Epidermal melanocyte (primary cell): Measurements from ENCODE around the gene CFAP46.
"Not testable (repeated sequence)": the region's sequence is repeated elsewhere in the genome, so short reads cannot be mapped to it uniquely, and the experiment has no call there.

Experiments used
- DNase-seq: peaks from one replicate; pipeline ENCODE4 v3.0.0; 2011; ENCODE audit warnings: low spot score; ENCODE audit not compliant: insufficient read length

CFAP46 gene

GRCh38 chr10:132979491-132980425 is 37.4 kb upstream of the CFAP46 start:
- no peak for DNase-seq

DNA sequence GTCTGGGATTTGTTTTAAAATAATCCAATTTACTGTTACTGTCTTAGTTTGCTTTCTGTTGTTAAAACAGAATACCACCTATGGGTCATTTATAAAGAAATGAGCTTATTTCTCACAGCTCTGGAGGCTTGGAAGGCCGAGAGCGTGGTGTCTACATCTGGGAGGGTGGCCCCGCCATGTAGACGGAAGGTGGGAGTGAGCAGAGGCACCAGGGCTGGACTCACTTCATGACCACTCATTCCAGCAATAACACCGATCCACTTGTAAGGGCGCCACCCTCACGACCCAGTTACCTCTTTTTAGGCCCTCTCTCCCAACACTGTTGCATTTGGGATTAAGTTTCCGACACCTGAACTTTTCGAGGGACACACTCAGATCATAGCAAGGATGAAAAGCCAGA is 36.2 kb upstream of the CFAP46 start:
- no peak for DNase-seq

DNA sequence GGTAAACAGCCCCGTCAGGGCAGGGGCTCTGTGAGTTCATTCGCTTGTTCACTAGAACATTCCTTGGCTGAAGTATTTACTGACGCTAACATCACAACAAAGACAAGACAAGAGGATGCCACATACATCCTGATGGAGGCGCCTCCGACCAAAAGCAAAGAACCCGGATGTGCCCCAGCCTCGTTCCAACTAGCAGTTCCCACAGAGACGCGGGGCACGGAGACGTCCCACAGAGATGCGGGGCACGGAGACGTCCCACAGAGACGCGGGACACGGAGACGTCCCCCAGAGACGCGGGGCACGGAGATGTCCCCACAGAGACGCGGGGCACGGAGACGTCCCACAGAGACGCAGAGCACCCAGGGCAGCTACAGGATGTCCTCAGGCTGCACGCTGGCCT is 35.4 kb upstream of the CFAP46 start:
- DNase-seq, result no peak

DNA sequence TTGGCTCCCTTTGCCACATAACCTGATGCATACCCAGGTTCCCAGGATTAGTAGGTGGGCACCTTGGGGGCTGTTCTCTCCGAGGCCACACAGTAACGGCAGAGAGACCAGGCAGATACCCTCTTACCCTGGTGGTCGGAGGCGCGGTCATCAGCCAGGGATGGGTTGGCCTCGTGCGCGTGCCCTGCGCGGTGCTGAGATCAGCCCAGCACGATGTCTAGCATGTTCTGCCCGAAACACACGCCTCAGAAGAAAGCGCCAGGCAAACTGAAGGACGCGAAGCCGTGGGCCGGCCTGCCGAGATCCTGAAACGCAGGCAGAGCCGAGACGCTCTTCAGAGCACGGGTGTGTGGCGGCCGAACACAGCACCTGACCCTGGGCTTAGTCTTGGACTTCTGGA is 34.7 kb upstream of the CFAP46 start:
- DNase-seq, result no peak

- no peak for DNase-seq
Observed at GRCh38 chr10:132975831-132976682, 33.7 kb upstream of the CFAP46 start.

GRCh38 chr10:132974886-132975830 is 32.8 kb upstream of the CFAP46 start:
- no peak for DNase-seq

DNA sequence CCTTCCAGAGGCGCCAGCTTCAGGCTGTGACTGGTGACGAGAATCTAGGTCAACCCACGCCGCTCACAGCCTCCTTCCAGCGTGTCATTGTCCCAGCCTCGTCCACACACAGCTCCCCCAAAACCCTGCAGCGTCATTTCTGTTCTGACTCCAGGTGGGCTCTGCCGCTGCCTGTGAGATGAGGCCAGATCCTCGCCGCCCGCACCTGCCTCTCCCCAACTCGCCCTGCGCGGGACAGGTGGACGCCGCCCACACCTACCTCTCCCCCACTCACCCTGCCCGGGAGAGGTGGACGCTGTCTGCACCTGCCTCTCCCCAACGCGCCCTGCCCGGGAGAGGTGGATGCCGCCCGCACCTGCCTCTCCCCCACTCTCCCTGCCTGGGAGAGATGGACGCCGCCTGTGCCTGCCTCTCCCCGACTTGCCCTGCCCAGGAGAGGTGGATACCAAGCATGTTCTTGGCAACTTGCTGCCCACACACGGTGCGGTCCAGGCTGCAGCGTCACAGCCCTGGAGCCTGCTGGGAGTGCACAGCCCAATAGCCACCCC is 32.0 kb upstream of the CFAP46 start:
- DNase-seq, result no peak

DNA sequence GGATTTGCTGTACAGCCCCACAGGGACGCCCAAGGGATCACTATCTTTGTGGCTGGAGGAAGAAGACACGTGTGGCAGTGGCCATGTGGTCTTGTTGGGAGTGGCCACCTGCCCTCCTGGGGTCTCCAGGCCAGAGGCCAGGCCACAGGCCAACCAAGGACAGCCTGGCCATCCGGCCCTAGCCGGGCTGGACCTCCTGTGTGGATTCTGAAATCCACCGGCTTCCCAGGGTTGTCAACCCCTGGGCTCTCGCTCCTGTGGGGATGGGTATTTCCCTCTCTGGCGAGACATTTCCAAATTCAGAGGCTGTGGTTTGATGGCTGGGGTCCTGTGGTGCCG is 31.5 kb upstream of the CFAP46 start:
- DNase-seq, result no peak

GRCh38 chr10:132972986-132973902 is 30.9 kb upstream of the CFAP46 start:
- DNase-seq, result no peak

GRCh38 chr10:132972149-132972985 is 30.0 kb upstream of the CFAP46 start:
- no peak for DNase-seq

DNA sequence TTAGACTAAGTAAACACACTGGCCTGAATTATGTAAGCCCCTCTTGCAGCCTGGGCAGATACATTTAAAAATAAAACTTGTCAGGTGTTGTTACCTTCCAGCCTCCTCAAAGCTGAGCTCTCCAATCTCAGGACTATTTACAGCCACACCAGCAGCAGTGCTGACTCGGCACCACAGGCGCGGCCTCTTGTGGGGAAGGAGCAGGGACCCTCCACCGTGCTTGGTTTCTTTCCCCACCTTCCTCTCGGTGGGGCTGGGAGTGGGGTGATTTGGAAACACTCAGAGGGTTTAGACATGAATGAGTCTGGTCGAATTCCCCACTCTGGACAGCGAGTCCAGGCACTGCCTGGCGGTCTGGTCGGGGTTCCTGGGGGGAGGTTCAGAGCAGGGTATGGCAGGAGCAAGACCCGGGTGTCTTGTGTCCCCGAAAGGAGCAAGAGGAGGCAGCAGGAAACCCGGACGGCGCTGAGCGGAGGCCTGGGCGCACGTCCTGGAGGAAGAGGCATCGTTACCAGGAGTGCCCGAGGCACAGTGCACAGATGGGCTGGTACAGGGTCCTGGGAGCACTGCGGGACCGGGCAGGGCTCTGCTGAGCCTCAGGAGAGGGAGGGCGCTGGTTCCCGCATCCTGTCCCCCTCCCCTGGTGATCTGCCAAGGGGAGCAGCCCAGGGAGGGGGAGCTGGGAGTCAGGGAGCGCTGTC is 29.2 kb upstream of the CFAP46 start:
- DNase-seq, result no peak

- DNase-seq, result no peak
Observed at GRCh38 chr10:132970641-132971438, 28.5 kb upstream of the CFAP46 start.

GRCh38 chr10:132967540-132967939 is 25.2 kb upstream of the CFAP46 start:
- no peak for DNase-seq

GRCh38 chr10:132965411-132966057 is 23.2 kb upstream of the CFAP46 start:
- DNase-seq, result no peak

DNA sequence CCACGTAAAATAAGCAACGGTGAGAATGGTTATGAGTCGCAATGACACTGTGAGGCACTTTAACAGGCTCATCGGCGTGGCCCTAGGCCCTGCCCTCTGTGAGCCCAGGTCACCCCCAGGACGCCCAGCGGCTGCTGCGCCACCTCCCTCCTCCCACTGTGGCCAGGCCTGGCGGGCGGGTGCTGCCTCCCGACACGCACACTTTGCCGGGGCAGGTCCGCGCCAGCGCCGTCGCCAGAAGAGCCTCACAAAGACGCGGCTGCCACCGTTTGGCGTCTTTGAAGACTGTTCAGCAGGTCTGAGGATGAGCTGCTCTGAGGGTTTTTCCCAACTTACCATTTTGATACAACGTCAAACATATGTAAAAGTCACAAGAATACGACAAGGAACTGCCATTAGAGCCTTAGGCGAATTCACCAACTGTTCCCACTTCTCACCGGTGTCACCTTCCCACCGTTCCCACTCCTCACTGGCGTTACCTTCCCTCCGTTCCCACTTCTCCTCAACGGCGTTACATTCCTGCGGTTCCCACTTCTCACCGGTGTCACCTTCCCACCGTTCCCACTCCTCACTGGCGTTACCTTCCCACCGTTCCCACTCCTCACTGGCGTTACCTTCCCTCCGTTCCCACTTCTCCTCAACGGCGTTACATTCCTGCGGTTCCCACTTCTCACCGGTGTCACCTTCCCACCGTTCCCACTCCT is 22.5 kb upstream of the CFAP46 start:
- not testable (repeated sequence) for DNase-seq

DNA sequence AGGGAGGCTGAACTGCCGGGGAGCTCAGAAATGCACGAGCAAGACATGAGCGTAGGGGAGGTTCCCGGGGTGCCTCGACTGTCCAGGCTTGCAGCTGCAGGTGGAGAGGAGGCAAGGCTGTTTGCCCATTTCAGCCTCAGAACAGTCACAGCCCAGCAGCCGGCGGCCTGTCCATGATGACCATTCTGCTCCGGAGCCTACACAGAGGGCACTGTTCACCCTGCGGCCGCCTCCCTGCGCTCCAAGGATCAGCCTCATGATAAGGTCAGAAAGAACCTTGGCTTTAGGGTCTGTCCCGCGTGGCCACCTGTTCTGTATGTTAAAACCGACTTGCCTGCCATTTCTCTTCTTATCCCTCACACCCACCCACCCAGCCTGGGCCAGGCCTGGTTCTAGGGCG is 21.9 kb upstream of the CFAP46 start:
- no peak for DNase-seq
